A673 (cell line): Measurements from ENCODE around the gene ANO2. TPM values are rescaled to one million over a fixed set of nuclear protein-coding genes. Genes with fewer than 3 reads are reported as not detected.

Source experiments
- BruUV-seq: library from RNA; stranded (reverse); fragments of 400-500 nt; replicated peaks from 2 replicates; lab custom pipeline; 2021; lab: Mats Ljungman, UMichigan
- CTCF ChIA-PET: fragments of 300-600 bp; sonication (Branson Sonifier 250); formaldehyde crosslinking; loops from one replicate; lab custom pipeline; 2022; ENCODE audit warnings: antibody characterized with exemption; lab: Charles Lee
- POLR2A ChIA-PET: fragments of 300-600 bp; sonication (Branson Sonifier 250); formaldehyde crosslinking; loops from one replicate; lab custom pipeline; 2022; ENCODE audit warnings: antibody characterized with exemption; ENCODE audit not compliant: low non-redundant PET; lab: Charles Lee
- DNase-seq: peaks from one replicate; pipeline ENCODE4 v3.0.0-alpha.2; 2015; ENCODE audit warnings: low spot score
- H3K27ac ChIP-seq: fragments of 200-600 bp; sonication (generic); 2 replicates; pipeline ENCODE4 v1.5.1; 2016; ENCODE audit warnings: mixed run types, low read depth, mild to moderate bottlenecking, mixed read lengths, antibody characterized with exemption, low read length; ENCODE audit not compliant: poor library complexity, severe bottlenecking
- H3K27me3 ChIP-seq: fragments of 200-600 bp; sonication (generic); replicated peaks from 2 replicates; pipeline ENCODE4 v1.6.1; 2017; ENCODE audit warnings: mixed run types, low read depth, mild to moderate bottlenecking, mixed read lengths, antibody characterized with exemption, low read length; ENCODE audit not compliant: insufficient read depth, poor library complexity
- H3K36me3 ChIP-seq: fragments of 200-600 bp; sonication (generic); 2 replicates; pipeline ENCODE4 v1.6.1; 2016; ENCODE audit warnings: mixed run types, mild to moderate bottlenecking, mixed read lengths, antibody characterized with exemption, low read length; ENCODE audit not compliant: insufficient read depth, poor library complexity, severe bottlenecking
- H3K4me1 ChIP-seq: fragments of 200-600 bp; sonication (generic); 2 replicates; pipeline ENCODE4 v1.6.1; 2017; ENCODE audit warnings: mixed run types, mild to moderate bottlenecking, mixed read lengths, antibody characterized with exemption, low read length; ENCODE audit not compliant: insufficient read depth, poor library complexity, severe bottlenecking
- H3K4me3 ChIP-seq: fragments of 200-600 bp; sonication (generic); 2 replicates; pipeline ENCODE4 v1.5.1; 2016; ENCODE audit warnings: low read depth, mixed run types, mild to moderate bottlenecking, mixed read lengths, low read length; ENCODE audit not compliant: poor library complexity, severe bottlenecking
- H3K9me3 ChIP-seq: fragments of 200-600 bp; sonication (generic); 2 replicates; pipeline ENCODE4 v1.6.1; 2016; ENCODE audit warnings: mixed run types, low read depth, mild to moderate bottlenecking, mixed read lengths, antibody characterized with exemption, low read length; ENCODE audit not compliant: poor library complexity, severe bottlenecking
- EZH2 ChIP-seq: fragments of 200-600 bp; sonication (generic); IDR thresholded peaks from 2 replicates; pipeline ENCODE4 v1.6.1; 2017; ENCODE audit warnings: borderline replicate concordance, low read depth, mild to moderate bottlenecking, mixed read lengths, antibody characterized with exemption, low read length; ENCODE audit not compliant: poor library complexity, severe bottlenecking
- intact Hi-C: fragments of 100-400 bp; cut with micrococcal nuclease; formaldehyde crosslinking; loops from one replicate; pipeline ENCODE4 v1.10.0; 2022; ENCODE audit not compliant: unreplicated experiment
- total RNA-seq: library from RNA; stranded (reverse); gene quantifications from 2 replicates; pipeline ENCODE4 v1.2.3, GENCODE V29; 2021
- TF ChIP-seq, protein P1 (sequence below): fragments of 300-800, 200-600 bp; sonication (generic); conservative IDR thresholded peaks from 2 replicates; pipeline ENCODE4 v1.5.1; 2017; ENCODE audit warnings: low read depth, mild to moderate bottlenecking, antibody characterized with exemption, low read length, moderate library complexity, mixed read lengths

The ANO2 gene
- total RNA-seq, 1 experiment from 2014 or later = not detected

DNA sequence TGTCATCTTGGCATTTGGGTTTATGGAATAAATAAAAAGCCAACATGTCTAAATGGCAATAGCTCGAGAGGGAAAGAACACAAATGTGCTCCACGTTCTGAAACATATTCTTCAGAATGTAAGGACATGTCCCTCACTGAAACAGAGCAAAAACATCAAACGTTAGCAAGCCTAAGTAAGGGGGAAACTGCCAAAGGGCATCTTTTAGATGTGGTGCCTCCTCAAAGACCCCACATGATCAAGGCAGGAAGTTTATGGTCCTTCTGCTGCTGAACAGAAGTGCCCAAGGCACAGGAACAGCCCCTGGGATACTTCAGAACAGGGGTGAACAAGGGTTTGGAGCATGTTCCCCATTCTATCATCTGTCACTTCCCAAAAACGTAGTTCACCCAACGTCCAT is 227.0 kb downstream of the ANO2 start:
- H3K4me1 ChIP-seq = no peaks in the 10 kb centered on the region
- TF ChIP-seq, protein P1, sequence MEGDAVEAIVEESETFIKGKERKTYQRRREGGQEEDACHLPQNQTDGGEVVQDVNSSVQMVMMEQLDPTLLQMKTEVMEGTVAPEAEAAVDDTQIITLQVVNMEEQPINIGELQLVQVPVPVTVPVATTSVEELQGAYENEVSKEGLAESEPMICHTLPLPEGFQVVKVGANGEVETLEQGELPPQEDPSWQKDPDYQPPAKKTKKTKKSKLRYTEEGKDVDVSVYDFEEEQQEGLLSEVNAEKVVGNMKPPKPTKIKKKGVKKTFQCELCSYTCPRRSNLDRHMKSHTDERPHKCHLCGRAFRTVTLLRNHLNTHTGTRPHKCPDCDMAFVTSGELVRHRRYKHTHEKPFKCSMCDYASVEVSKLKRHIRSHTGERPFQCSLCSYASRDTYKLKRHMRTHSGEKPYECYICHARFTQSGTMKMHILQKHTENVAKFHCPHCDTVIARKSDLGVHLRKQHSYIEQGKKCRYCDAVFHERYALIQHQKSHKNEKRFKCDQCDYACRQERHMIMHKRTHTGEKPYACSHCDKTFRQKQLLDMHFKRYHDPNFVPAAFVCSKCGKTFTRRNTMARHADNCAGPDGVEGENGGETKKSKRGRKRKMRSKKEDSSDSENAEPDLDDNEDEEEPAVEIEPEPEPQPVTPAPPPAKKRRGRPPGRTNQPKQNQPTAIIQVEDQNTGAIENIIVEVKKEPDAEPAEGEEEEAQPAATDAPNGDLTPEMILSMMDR = no peak
- TF ChIP-seq EZH2 = no peak
- POLR2A ChIA-PET = no interaction called here
- no peaks in the 10 kb centered on the region for H3K36me3 ChIP-seq
- DNase-seq = no peak
- H3K9me3 ChIP-seq = no peaks in the 10 kb centered on the region
- intact Hi-C loops = no loop called here
- no TSS peak for BruUV-seq
- CTCF ChIA-PET = no interaction called here
- H3K4me3 ChIP-seq = no peak overlapping the region
- no peak overlapping the region for H3K27ac ChIP-seq
- H3K27me3 ChIP-seq = no peaks in the 10 kb centered on the region

DNA sequence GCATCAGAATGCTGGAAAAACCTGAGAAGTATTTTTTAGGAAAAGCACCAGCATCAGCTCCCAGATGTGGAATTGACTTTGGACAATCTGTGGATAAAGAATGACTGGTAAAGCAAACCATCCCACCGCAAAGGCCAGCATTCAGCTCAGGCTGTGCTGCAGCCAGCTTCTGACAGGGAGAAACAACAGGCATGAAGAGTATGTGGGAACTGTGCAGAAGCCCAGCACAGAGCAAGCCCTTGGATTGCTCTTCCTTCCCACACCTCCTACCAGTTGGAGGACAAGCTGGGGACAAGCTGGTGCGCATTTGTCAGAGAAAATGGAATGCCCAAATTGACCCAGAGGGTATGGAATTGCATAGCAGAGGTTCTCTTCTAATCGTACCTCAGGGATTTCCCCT is 228.1 kb downstream of the ANO2 start:
- no peak for TF ChIP-seq EZH2
- TF ChIP-seq, protein P1 = no peak
- DNase-seq = no peak
- POLR2A ChIA-PET = no interaction called here
- H3K27ac ChIP-seq = no peak overlapping the region
- BruUV-seq = no TSS peak
- no peaks in the 10 kb centered on the region for H3K4me1 ChIP-seq
- CTCF ChIA-PET = no interaction called here
- intact Hi-C loops = no loop called here
- H3K9me3 ChIP-seq = no peaks in the 10 kb centered on the region
- no peak overlapping the region for H3K4me3 ChIP-seq
- no peaks in the 10 kb centered on the region for H3K36me3 ChIP-seq
- no peaks in the 10 kb centered on the region for H3K27me3 ChIP-seq

DNA sequence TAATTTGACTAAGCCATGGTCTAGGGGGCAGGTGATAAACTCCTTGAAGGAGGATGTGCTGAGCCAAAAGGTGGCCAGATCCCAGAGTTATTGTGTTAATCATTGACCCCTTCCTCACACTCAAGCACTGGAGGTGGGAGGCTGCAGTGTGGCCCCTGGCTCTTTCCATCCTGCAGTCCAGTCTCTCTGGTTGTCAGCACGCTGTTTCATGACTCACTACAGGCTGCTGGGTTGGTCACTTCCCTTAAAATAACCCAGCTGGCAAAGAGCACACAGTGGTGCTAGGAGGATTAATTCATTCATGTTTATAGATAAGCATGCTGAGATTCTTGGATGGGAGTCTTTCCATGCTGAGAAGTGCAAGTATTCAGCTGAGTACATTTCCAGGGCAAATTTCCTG is 228.9 kb downstream of the ANO2 start:
- intact Hi-C loops = no loop called here
- Histone ChIP-seq H3K4me3 (no peak overlapping the region), H3K36me3 (no peaks in the 10 kb centered on the region), H3K27ac (no peak overlapping the region), H3K27me3 (no peaks in the 10 kb centered on the region), H3K4me1 (no peaks in the 10 kb centered on the region), H3K9me3 (no peaks in the 10 kb centered on the region)
- CTCF ChIA-PET = no interaction called here
- POLR2A ChIA-PET = no interaction called here
- BruUV-seq = no TSS peak
- no peak for DNase-seq
- TF ChIP-seq, protein P1 = no peak
- no peak for TF ChIP-seq EZH2
